Urinary bladder (tissue), 4 donors: ENCODE data around the gene STXBP5. TPM values are rescaled to one million over a fixed set of nuclear protein-coding genes. Genes with fewer than 3 reads are reported as not detected.

Source experiments
- DNase-seq: peaks from one replicate; pipeline ENCODE4 v3.0.0-alpha.2; 2015; ENCODE audit errors: extremely low spot score
- H3K27ac ChIP-seq: one replicate; pipeline ENCODE4 v1.5.1; 2013; ENCODE audit warnings: low read depth, mild to moderate bottlenecking, moderate library complexity
- H3K36me3 ChIP-seq: one replicate; pipeline ENCODE4 v1.6.1; 2013; ENCODE audit warnings: mild to moderate bottlenecking, moderate library complexity; ENCODE audit not compliant: insufficient read depth
- H3K4me1 ChIP-seq: one replicate; pipeline ENCODE4 v1.6.1; 2013; ENCODE audit warnings: mild to moderate bottlenecking, moderate library complexity; ENCODE audit not compliant: insufficient read depth
- H3K4me3 ChIP-seq: one replicate; pipeline ENCODE4 v1.5.1; 2013; ENCODE audit warnings: low read depth, low read length
- WGBS: extraction: QIAGEN DNeasy Blood & Tissue Kit; methylation state at CpG from one replicate; pipeline ENCODE4 v1.1.7; 2013; 5-methylcytosine and 5-hydroxymethylcytosine counted together
- polyA plus RNA-seq: library from polyadenylated mRNA; stranded (reverse); fragments of 200-250 nt; gene quantifications from one replicate; pipeline ENCODE4 v1.2.3, GENCODE V29; 2013
- total RNA-seq: library from RNA; depleted of rRNA; stranded (reverse); fragments of >200 nt; gene quantifications from one replicate; pipeline ENCODE4 v1.2.3, GENCODE V29; 2014
- donor health status: healthy with polysubstance abuse.
- donor health status: healthy.

STXBP5 gene
- total RNA-seq (37.9 TPM), polyA plus RNA-seq (6.8 TPM)

DNA sequence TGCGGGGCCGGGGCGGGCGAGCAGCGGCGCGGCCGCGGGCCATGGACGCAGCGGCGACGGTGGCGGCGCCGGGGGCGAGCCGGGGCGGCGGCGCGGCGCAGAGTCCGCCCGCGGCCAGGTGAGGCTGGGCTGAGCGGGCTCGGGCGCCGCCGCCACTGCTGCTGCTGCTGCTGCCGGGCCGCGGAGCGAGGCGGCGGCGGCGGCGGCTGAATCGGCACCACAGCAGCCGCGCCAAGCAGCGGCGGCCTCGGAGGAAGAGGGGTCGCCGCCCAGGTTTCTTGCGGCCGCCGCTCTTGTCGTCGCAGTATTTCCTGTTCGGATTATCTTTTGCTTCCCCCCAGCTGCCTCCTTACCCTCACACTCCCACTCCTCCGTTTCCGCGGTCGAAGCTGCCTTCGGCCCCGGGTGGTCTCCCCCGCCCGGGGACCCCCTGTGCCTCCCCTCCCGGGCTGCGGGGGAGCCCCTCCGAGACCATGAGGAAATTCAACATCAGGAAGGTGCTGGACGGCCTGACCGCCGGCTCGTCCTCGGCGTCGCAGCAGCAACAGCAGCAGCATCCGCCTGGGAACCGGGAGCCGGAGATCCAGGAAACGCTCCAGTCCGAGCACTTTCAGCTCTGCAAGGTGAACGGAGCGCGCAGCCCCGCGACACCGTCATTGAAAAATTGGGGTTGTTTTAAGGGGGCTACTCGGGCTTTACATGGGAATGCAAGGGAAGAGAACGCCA, at the start of gene STXBP5:
STXBP5 (plus strand) TSS at position 358 of the 726 bp plus-strand sequence; CDS start at position 474, 116 bp downstream.
- no peaks in the 10 kb centered on the region for H3K36me3 ChIP-seq
- peak; percentile 17 for DNase-seq
- peaks cover 2% of the 10 kb centered on the region for H3K4me1 ChIP-seq
- WGBS = under 1% methylated on average over 82 of the region's 85 CpGs
- peak within 1 kb of the TSS; percentile 92 for H3K27ac ChIP-seq
- peak within 1 kb of the TSS; percentile 81 for H3K4me3 ChIP-seq

- 53% methylated on average over 1 of the region's 1 CpG for WGBS
- DNase-seq = no peak
- H3K4me3 ChIP-seq = no peak overlapping the region
These were observed 49.8 kb upstream of the STXBP5 start for GRCh38 chr6:147154454-147154853.

DNA sequence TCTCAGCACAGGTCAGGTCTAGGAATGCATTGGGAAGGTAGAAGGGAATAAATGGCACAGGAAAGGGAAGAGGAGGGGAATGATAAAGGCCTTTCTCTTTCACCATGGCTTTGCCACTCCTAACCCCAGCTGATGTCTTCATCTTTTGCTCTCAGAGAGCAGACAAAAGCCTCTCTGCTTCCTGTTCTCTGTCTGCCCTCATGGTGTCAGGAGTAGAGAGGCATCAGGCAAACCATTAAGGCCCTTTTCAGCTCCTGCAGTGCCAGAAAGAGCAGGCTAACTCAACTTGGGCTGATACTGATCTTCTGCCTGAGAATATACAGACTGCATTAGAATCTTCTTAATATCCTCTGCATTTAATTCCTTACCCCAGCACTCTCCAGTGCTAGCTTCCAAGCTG, 48.0 kb upstream of the STXBP5 start:
- no peak for DNase-seq
- no peak overlapping the region for H3K4me3 ChIP-seq
- H3K36me3 ChIP-seq = no peaks in the 10 kb centered on the region
- no peak overlapping the region for H3K27ac ChIP-seq
- no peaks in the 10 kb centered on the region for H3K4me1 ChIP-seq

More at GRCh38 chr6:147154454-147154853, 49.8 kb upstream of the STXBP5 start:
- Histone ChIP-seq H3K4me1 (no peaks in the 10 kb centered on the region), H3K27ac (no peak overlapping the region), H3K36me3 (no peaks in the 10 kb centered on the region)

- Histone ChIP-seq H3K27ac (no peak overlapping the region), H3K4me1 (no peaks in the 10 kb centered on the region), H3K4me3 (no peak overlapping the region), H3K36me3 (no peaks in the 10 kb centered on the region)
- no peak for DNase-seq
- WGBS = 85% methylated on average over 4 of the region's 4 CpGs
These were observed 47.3 kb upstream of the STXBP5 start for GRCh38 chr6:147156799-147157382.

DNA sequence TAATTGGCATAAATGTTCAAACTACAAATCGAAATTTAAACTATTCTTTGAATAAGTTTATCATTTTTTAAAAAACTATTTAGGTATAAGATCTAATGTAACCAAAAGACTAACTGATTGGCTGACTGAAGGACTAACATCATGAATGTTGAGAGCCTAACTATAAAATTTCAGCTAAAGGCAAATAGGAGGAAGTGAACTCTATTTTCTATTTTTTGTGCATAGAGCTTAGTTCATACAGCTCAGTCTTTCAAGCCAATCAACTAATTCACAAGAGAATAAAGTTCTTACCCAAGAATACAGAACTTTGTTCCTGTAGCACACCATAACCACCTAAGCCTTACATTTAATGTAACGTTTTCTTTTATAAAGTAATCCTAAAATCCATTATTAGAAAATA, 46.3 kb upstream of the STXBP5 start:
- Histone ChIP-seq H3K4me1 (no peaks in the 10 kb centered on the region), H3K36me3 (no peaks in the 10 kb centered on the region), H3K27ac (no peak overlapping the region), H3K4me3 (no peak overlapping the region)
- DNase-seq = no peak
- WGBS = 78% methylated on average over 2 of the region's 2 CpGs

DNA sequence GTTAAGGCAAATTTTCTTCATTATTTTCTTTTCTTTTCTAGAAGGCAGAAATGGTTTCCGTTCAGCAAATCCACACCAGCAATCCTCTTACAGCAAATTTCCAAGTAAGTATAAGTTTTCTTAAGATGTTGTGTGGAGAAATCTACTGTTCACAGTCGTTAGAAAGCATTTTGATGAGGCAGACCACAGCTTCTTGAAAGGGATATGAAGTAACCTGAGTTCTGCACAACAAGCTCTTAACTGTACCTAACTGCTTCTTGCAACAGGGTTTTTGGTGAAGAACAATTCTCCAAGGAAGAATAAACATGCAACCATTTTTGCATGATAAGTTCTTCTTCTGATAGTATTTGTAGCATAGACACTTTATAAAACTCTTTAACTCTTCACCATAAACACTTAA, 45.3 kb upstream of the STXBP5 start:
- Histone ChIP-seq H3K27ac (no peak overlapping the region), H3K36me3 (no peaks in the 10 kb centered on the region), H3K4me3 (no peak overlapping the region), H3K4me1 (no peaks in the 10 kb centered on the region)
- no peak for DNase-seq
- WGBS = 78% methylated on average over 2 of the region's 2 CpGs

GRCh38 chr6:147159536-147160374, 44.5 kb upstream of the STXBP5 start:
- no peaks in the 10 kb centered on the region for H3K36me3 ChIP-seq
- 63% methylated on average over 2 of the region's 2 CpGs for WGBS
- no peak for DNase-seq
- H3K4me3 ChIP-seq = no peak overlapping the region
- no peak overlapping the region for H3K27ac ChIP-seq
- no peaks in the 10 kb centered on the region for H3K4me1 ChIP-seq

DNA sequence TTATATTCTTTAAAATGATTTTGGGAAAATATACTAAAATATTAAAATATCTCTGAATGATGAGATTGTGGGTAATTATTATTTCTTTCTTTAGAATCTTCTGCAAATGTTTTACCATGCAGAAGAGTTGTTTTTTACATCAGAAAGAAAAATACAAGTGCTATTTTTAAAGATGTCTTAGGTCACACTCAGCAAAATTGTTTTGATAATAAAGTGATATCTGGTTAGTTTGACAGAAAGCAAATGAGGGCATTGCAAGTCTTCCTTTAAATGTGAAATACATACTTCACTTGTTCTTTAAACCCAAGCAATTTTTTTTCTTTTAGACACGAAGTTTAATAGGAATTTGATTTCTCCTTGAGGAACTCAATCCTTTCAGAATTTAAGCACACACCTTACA, 43.6 kb upstream of the STXBP5 start:
- WGBS = 71% methylated on average over 1 of the region's 1 CpG

GRCh38 chr6:147161253-147161973, 42.8 kb upstream of the STXBP5 start:
- DNase-seq = no peak
- no peak overlapping the region for H3K4me3 ChIP-seq
- WGBS = 84% methylated on average over 4 of the region's 4 CpGs

More for the DNA sequence above, 43.6 kb upstream of the STXBP5 start:
- no peak for DNase-seq
- no peaks in the 10 kb centered on the region for H3K36me3 ChIP-seq
- H3K27ac ChIP-seq = no peak overlapping the region
- no peak overlapping the region for H3K4me3 ChIP-seq
- H3K4me1 ChIP-seq = no peaks in the 10 kb centered on the region

GRCh38 chr6:147161974-147162495, 42.2 kb upstream of the STXBP5 start:
- 45% methylated on average over 4 of the region's 4 CpGs for WGBS
- Histone ChIP-seq H3K4me3 (no peak overlapping the region), H3K27ac (no peak overlapping the region), H3K4me1 (no peaks in the 10 kb centered on the region), H3K36me3 (no peaks in the 10 kb centered on the region)
- no peak for DNase-seq

More at GRCh38 chr6:147161253-147161973, 42.8 kb upstream of the STXBP5 start:
- Histone ChIP-seq H3K36me3 (no peaks in the 10 kb centered on the region), H3K4me1 (no peaks in the 10 kb centered on the region), H3K27ac (no peak overlapping the region)

- Histone ChIP-seq H3K36me3 (no peaks in the 10 kb centered on the region), H3K4me1 (no peaks in the 10 kb centered on the region), H3K27ac (no peak overlapping the region), H3K4me3 (no peak overlapping the region)
- DNase-seq = no peak
These were observed 39.5 kb upstream of the STXBP5 start for GRCh38 chr6:147164761-147165160.

DNA sequence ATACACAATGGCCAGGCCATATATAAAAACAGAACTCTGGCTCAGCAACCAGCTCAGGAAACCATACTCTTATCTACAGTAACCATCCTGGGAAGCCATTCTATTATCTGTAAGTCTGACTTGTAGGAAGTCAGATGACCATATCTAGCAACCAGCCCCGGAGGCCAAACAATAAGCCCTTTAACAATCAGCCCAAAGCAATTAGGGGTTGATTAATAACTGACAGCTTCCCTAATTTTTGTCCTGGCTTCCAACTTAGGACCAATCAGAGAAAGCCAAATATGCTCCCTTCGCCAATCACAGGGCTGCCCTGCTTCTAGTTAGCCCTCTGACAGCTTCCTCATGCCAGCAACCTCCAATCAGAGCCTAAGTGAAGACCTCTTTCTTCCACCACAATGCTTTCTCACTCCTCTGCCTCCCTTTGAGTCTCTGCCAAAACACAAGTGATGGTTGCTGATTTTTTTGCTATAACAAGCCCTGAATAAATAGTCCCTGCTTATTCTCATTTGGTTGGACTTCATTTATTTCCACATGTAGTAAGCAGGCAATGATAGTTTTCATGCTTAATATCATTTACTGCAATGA, 37.8 kb upstream of the STXBP5 start:
- H3K27ac ChIP-seq = no peak overlapping the region
- 71% methylated on average over 2 of the region's 2 CpGs for WGBS

DNA sequence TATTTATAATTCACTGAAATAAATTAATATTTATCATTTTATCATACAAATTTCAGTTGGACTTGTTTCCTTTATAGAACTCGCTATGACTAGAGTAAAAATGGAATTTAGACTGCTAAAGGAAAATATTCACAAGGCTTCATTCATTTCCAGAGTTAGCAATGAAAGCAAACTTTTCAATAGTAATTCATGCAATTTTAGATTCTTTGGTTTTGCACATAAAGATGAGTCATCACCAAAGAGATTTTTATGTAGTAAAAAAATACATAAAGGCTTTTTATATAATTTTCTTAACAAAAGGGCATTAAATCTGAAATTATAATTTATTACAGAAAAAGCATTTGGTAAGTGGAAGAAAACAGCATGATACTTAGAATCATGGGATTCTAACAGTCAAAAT, 37.2 kb upstream of the STXBP5 start:
- Histone ChIP-seq H3K4me1 (no peaks in the 10 kb centered on the region), H3K27ac (no peak overlapping the region), H3K36me3 (no peaks in the 10 kb centered on the region), H3K4me3 (no peak overlapping the region)
- WGBS = 84% methylated on average over 1 of the region's 1 CpG
- DNase-seq = no peak

More for the DNA sequence above, 37.8 kb upstream of the STXBP5 start:
- H3K4me1 ChIP-seq = no peaks in the 10 kb centered on the region
- DNase-seq = no peak
- H3K4me3 ChIP-seq = no peak overlapping the region
- H3K36me3 ChIP-seq = no peaks in the 10 kb centered on the region
